ENCODE measurements around the gene SREBF1. TPM values are rescaled to one million over a fixed set of nuclear protein-coding genes. Genes with fewer than 3 reads are reported as not detected.

SREBF1 gene
- total RNA-seq, 4 donors from 2014 or later, result 16.1 to 90.7 (median 56.1) TPM

DNA sequence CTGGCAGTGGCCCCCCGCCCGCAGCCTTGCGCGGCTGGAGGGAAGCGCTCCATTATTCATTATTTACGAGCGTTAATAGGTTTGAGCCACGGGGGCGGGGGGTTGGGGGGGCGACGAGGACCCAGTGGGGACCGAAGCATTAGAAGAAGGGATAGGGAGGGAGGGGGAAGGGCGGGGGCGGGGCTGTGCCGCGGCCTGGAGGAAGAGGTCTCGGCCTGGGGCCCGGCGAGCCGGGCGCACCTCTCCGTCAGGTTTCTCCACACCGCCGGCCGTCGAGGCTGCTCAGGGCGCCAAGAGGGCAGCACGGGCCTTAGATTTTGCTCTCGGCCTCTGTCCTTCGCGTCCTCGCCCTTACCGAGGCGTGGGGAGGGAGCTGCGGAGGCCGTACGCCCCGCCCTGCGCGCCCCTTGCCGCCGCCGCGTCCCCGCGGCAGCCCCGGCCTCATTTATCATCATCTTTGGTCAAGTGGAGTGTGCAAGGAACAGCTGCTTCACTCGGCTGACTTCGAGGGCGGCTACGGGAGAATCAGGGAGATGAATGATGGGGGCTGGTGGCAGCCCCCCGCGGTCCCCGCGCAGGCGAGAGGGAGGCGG, 54.2 kb downstream of the SREBF1 start:
- H3K27me3 ChIP-seq, result no peaks in the 10 kb centered on the region
- WGBS, 2 donors (ENCODE audit: low coverage in 1 of 2), result 0% methylated on average over 10 of the region's 57 CpGs; no CpG with 5 or more reads in 1 of the 2 donors
- H3K4me1 ChIP-seq, result peaks cover 2 to 86% (median 62%) of the 10 kb centered on the region in 3 donors
- TF ChIP-seq EP300 (IDR thresholded peaks at IDR 0.05) (no peak), POLR2AphosphoS5 (IDR thresholded peaks at IDR 0.05) (no peak), POLR2A (IDR thresholded peaks at IDR 0.05) (no peak)
- TF ChIP-seq, protein P1, sequence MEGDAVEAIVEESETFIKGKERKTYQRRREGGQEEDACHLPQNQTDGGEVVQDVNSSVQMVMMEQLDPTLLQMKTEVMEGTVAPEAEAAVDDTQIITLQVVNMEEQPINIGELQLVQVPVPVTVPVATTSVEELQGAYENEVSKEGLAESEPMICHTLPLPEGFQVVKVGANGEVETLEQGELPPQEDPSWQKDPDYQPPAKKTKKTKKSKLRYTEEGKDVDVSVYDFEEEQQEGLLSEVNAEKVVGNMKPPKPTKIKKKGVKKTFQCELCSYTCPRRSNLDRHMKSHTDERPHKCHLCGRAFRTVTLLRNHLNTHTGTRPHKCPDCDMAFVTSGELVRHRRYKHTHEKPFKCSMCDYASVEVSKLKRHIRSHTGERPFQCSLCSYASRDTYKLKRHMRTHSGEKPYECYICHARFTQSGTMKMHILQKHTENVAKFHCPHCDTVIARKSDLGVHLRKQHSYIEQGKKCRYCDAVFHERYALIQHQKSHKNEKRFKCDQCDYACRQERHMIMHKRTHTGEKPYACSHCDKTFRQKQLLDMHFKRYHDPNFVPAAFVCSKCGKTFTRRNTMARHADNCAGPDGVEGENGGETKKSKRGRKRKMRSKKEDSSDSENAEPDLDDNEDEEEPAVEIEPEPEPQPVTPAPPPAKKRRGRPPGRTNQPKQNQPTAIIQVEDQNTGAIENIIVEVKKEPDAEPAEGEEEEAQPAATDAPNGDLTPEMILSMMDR (IDR thresholded peaks at IDR 0.05), result no peak
- ATAC-seq, result no peak
- H3K36me3 ChIP-seq, result no peaks in the 10 kb centered on the region
- H3K4me3 ChIP-seq, result peak overlapping the region; percentile 33 to 62
- H3K9me3 ChIP-seq, result no peaks in the 10 kb centered on the region
- H3K27ac ChIP-seq, result peak overlapping the region; percentile 63 to 92 (median 89)

- TF ChIP-seq EP300 (IDR thresholded peaks at IDR 0.05), result no peak
- TF ChIP-seq, protein P1 (IDR thresholded peaks at IDR 0.05), result no peak
- TF ChIP-seq POLR2A (IDR thresholded peaks at IDR 0.05), result no peak
- peak; percentile 55 for TF ChIP-seq POLR2AphosphoS5 (IDR thresholded peaks at IDR 0.05)
- H3K4me3 ChIP-seq, result peak overlapping the region; percentile 33 to 62
- WGBS, 2 donors (ENCODE audit: low coverage in 1 of 2), result 10 to 20% methylated on average over 1 to 2 of the region's 88 CpGs
- H3K36me3 ChIP-seq, result no peaks in the 10 kb centered on the region
- peak overlapping the region; percentile 63 to 92 (median 89) for H3K27ac ChIP-seq
- peak; percentile 81 for ATAC-seq
- H3K4me1 ChIP-seq, result peaks cover 2 to 93% (median 62%) of the 10 kb centered on the region in 3 donors
- no peaks in the 10 kb centered on the region for H3K27me3 ChIP-seq
- no peaks in the 10 kb centered on the region for H3K9me3 ChIP-seq
These were observed 54.9 kb downstream of the SREBF1 start for GRCh38 chr17:17781591-17782496.

DNA sequence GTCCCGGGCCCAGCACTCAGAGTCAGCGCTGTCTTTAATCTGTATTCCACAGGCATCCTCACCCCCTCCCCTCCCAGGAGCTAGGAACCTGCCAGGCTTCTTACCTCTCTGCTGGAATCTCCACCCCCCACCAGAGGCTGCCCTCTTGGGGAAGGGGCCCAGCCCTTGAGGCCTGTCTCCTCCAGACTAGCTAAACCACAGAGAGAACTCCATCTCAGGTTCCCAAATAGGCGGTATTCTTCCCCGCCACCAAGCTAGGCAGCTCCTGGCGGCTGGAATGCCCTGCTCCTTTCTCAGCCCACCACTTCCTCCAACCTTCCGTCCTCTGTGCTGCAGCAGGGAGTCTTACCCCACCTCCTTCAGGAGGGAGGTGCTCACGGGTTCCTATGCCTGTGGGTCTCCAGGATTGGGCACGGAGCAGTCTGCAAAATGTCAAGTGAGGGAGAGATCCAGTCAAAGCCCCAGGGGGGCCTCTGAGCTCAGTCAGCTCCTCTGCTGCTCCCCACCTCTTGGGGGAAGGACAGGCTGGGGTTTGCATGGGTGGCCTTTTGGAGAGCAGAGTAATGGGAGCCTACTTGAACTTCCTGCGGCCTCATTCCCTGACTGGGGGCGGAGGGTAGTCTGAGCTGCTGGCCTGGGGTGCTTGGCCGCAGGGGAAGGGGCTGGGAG, 55.7 kb downstream of the SREBF1 start:
- Histone ChIP-seq H3K9me3 (no peaks in the 10 kb centered on the region), H3K4me1 (peaks cover 2 to 94% (median 62%) of the 10 kb centered on the region in 3 donors), H3K4me3 (peak overlapping the region in 1 of 2 donors; percentile 62), H3K27me3 (no peaks in the 10 kb centered on the region), H3K27ac (peak overlapping the region; percentile 63 to 92 (median 89)), H3K36me3 (no peaks in the 10 kb centered on the region)
- TF ChIP-seq POLR2AphosphoS5 (IDR thresholded peaks at IDR 0.05), result peak; percentile 28
- no peak for TF ChIP-seq EP300 (IDR thresholded peaks at IDR 0.05)
- TF ChIP-seq POLR2A (IDR thresholded peaks at IDR 0.05), result no peak
- TF ChIP-seq, protein P1 (IDR thresholded peaks at IDR 0.05), result peak in 3 of 4 experiments; percentile 37 to 54 (median 40)
- ATAC-seq, result peak; percentile 32
- WGBS, 2 donors (ENCODE audit: low coverage in 1 of 2), result 30% methylated on average over 3 of the region's 11 CpGs; no CpG with 5 or more reads in 1 of the 2 donors

- Histone ChIP-seq H3K4me3 (no peak overlapping the region), H3K4me1 (peaks cover 2 to 92% (median 58%) of the 10 kb centered on the region in 3 donors), H3K27me3 (no peaks in the 10 kb centered on the region), H3K27ac (peak overlapping the region; percentile 3 to 86 (median 83)), H3K9me3 (no peaks in the 10 kb centered on the region), H3K36me3 (no peaks in the 10 kb centered on the region)
- WGBS, 2 donors (ENCODE audit: low coverage in 1 of 2), result 0% methylated on average over 3 of the region's 16 CpGs; no CpG with 5 or more reads in 1 of the 2 donors
- no peak for ATAC-seq
- TF ChIP-seq EP300 (IDR thresholded peaks at IDR 0.05), result no peak
- no peak for TF ChIP-seq POLR2AphosphoS5 (IDR thresholded peaks at IDR 0.05)
- TF ChIP-seq POLR2A (IDR thresholded peaks at IDR 0.05), result no peak
- TF ChIP-seq, protein P1 (IDR thresholded peaks at IDR 0.05), result no peak
These were observed 57.7 kb downstream of the SREBF1 start for GRCh38 chr17:17779015-17779611.
